Urothelium cell line (cell line): ENCODE data around the gene ATP6V1F.
"Not testable (repeated sequence)": the region's sequence is repeated elsewhere in the genome, so short reads cannot be mapped to it uniquely, and the experiment has no call there.

Source experiments
- DNase-seq: peaks from one replicate; pipeline ENCODE4 v3.0.0; 2011; ENCODE audit warnings: low spot score, mixed read lengths
- FAIRE-seq: peaks from 2 replicates; lab custom pipeline; 2011; peaks lifted over from hg19 to GRCh38; lab: Jason Lieb, UNC

Gene ATP6V1F

DNA sequence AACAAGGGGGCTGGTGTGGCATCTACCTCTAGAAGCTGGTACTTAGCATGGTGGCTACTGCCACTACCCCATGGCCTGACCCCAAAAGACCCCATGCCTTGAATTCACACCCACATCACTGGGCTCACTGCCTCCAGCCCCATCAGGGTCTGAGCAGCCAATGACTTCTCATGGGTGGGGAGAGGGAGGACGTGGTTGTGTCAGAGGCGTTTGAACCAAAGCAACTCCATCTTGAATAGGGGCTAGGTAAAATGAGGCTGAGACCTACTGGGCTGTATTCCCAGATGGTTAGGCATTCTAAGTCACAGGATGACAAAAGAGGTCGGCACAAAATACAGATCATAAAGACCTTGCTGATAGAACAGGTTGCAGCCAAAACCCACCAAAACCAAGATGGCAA, 32.7 kb downstream of the ATP6V1F start:
- DNase-seq (no peak), FAIRE-seq (no peak)

- no peak for FAIRE-seq
- no peak for DNase-seq
Observed at GRCh38 chr7:128899392-128899791, 36.7 kb downstream of the ATP6V1F start.

DNA sequence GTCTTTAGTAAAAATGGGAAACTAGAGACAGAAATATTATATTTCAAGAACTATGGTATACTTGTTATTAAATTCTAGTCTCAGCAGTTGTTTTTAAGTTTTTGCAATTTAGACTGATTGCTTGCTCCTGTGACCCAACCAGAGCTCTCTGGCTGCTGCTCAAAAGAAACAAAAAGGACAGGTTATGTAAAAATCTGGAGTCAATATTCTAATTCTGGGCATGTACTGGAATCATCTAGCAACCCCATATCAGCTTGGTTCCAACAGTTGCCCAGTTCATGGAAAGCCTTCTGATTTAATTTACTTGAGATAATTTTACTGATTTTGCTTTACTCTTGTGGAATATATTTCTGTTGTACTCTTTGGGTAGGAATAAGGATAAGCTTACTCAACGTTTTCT, 37.6 kb downstream of the ATP6V1F start:
- FAIRE-seq (no peak), DNase-seq (no peak)

DNA sequence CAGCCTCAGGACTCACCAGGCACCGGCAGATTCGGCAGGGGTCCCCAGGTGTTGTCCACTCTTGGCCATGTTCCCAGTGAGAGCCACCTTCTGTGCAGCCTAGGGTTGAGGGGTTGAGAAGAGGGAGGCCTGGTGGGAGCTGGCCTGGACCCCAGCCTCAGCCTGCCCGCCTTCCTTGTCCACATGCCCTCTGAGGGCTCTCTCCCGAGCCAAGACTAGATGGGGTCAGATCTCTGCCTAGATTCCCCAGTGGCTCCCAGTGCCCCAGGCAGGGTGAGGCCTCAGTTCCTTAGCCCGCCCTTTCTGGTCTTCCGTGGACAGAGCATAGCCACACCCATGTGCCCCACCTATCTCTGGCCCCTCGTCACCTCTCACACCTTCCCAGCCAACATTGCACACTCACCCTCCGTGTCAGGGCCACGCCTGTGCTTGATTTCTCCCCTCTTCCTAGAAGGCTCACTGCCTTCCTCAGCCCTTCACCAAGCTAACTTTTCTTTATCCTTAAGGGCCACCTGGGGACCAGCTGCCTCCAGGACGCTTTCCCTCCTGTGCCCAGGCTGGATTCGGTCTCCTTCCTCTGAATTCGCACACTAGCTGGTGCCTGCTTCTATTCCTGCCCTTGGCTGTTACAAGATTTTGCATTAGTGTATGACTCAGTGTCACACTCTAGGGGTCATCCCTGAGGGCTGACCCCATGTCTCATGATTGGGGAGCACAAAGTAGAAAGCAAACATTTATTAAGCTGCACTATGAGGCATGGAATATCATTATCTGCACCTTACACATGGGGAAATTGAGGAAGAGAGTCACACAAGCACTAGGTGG, 40.3 kb downstream of the ATP6V1F start:
- DNase-seq (no peak), FAIRE-seq (no peak)

DNA sequence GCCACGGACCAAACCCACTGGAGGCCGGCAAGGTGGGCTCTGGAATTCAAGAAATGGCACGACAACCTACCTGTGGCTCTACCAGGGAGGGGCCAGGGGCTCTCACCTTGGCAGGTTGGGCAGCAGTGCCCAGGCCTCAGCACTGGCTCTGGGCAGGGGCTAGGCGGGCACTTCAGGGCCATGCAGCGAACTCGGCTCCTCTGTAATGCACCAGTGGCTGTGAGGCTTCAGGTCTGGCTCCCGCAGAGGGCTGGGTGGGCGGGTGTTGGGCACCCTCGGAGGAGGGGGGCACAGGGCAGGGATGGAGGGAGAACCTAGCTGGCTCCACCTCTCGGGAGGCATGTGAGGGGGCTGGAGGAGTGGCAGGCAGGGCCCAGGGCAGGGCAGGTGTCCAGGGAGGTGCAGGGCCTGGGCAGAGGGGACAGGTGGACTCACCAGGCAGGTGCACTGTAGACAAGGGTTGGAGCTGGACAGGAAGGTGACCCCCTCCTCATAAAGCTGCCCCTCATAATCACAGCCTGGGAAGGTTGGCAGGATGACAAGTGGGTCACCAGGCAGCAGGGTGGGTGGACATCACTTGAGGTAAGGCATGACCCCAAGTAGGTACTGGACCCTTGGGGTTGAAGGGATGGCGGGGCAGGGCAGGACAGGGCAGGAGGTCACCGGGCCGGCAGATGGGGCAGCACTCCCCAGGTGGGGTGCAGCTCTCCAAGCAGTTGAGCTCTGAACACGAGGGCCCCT, 41.1 kb downstream of the ATP6V1F start:
- FAIRE-seq: no peak

GRCh38 chr7:128904381-128905197, 41.9 kb downstream of the ATP6V1F start:
- FAIRE-seq (no peak), DNase-seq (peak; percentile 25)

More for the DNA sequence above, 41.1 kb downstream of the ATP6V1F start:
- no peak for DNase-seq

GRCh38 chr7:128906001-128906765, 43.5 kb downstream of the ATP6V1F start:
- DNase-seq: no peak
- FAIRE-seq: no peak

GRCh38 chr7:128906766-128907559, 44.3 kb downstream of the ATP6V1F start:
- DNase-seq (no peak), FAIRE-seq (no peak)

GRCh38 chr7:128908750-128909624, 46.3 kb downstream of the ATP6V1F start:
- no peak for FAIRE-seq
- DNase-seq: no peak

DNA sequence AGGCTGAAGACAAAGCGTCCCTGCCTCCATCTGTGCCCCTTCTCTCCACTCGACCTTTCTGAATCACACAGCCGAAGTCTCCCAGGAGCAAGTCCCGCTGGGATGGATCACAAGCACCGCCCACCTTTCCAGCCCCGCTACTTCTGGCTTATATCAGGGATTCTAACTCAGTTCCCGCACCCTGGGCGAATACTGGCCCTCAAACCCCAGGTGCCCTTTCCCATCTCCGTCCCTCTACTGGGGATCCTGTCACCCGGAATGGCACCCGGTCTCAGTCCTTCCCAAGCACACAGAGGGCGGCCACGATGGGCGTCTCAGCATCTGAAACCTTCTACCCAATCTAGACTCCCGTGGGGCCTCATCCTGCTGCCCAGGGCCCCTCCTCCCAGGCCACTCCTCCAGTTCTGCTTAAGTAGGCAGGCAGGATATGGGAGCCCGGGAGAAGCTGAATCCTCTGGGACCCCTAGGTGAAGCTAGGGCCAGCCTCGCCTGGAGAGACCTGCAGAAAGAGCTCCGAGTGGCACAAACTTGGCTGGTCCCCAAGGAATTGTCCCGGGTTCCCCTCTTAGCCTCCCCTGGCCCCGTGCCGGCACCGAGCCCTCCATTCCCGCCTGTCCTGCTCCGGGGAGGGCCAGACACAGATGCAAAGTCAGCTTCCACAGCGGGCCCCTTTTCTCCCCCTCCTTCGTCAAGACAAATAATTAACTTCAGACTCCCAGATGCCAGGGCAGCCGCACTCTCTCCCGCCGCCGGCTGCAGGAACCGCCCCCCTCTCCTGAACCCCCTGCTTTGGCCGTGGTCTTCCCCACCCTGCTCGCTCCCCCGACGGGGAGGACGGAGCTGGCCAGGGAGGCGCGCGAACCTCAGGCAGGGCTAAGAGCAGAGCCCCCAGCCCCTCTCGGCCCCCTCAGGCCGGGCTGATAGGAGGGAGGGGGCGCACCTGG, 47.2 kb downstream of the ATP6V1F start:
- DNase-seq (no peak), FAIRE-seq (no peak)

GRCh38 chr7:128910569-128910945, 47.9 kb downstream of the ATP6V1F start, which contains the start of gene KCP:
KCP (minus strand) TSS chr7:128910709; CDS start chr7:128910676, 33 bp downstream.
- FAIRE-seq (no peak), DNase-seq (no peak)

GRCh38 chr7:128911423-128912031, 48.9 kb downstream of the ATP6V1F start:
- FAIRE-seq (no peak), DNase-seq (no peak)

- FAIRE-seq: no peak
- no peak for DNase-seq
Observed at GRCh38 chr7:128912281-128912680, 49.6 kb downstream of the ATP6V1F start.

- not testable (repeated sequence) for FAIRE-seq
Observed at GRCh38 chr7:128912709-128913495, 50.2 kb downstream of the ATP6V1F start.

GRCh38 chr7:128913870-128914565, 51.4 kb downstream of the ATP6V1F start:
- FAIRE-seq (no peak), DNase-seq (no peak)

More at GRCh38 chr7:128912709-128913495, 50.2 kb downstream of the ATP6V1F start:
- DNase-seq: not testable (repeated sequence)
